ENCODE data around the gene C2orf80. TPM values are rescaled to one million over a fixed set of nuclear protein-coding genes. Genes with fewer than 3 reads are reported as not detected.

The C2orf80 gene
- total RNA-seq, 2 experiments from 2014 or later: not detected

DNA sequence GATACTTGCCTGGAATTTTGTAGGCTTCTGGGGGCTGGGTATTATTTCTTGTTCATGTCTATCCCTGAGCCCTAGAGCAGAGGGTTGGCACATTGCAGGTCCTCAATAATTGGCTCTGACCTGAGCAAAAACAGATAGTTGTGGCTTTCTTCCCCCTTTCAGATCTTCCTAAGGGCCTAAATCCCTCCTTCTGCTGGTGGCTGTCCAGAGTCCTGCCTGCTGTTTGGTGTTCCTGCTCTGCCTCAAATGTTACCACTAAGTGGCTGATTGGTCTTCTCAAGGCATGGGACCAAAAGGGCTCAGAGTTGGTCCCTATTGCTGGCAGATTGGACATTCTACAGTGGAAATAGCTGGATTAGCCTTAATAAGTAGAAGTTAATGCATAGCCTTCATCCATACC, 42.8 kb downstream of the C2orf80 start:
- Histone ChIP-seq H3K27ac (ENCODE audit: low read depth, low read length, poor library complexity, severe bottlenecking) (no peak overlapping the region), H3K4me1 (ENCODE audit: insufficient read depth, low read length, poor library complexity, severe bottlenecking) (no peaks in the 10 kb centered on the region), H3K79me2 (ENCODE audit: insufficient read depth, low read depth, low read length) (no peaks in the 10 kb centered on the region), H3K4me3 (ENCODE audit: low read depth, low read length, poor library complexity, severe bottlenecking) (no peak overlapping the region), H3K4me2 (ENCODE audit: low read length) (no peak overlapping the region), H3K9me3 (ENCODE audit: low read length) (no peaks in the 10 kb centered on the region), H3K36me3 (ENCODE audit: insufficient read depth, low read length) (no peaks in the 10 kb centered on the region), H2AFZ (ENCODE audit: low read length) (no peak overlapping the region), H4K20me1 (ENCODE audit: insufficient read depth, low read length) (no peaks in the 10 kb centered on the region), H3K9me2 (ENCODE audit: insufficient read depth, low read length) (no peaks in the 10 kb centered on the region)
- TF ChIP-seq, protein P1, sequence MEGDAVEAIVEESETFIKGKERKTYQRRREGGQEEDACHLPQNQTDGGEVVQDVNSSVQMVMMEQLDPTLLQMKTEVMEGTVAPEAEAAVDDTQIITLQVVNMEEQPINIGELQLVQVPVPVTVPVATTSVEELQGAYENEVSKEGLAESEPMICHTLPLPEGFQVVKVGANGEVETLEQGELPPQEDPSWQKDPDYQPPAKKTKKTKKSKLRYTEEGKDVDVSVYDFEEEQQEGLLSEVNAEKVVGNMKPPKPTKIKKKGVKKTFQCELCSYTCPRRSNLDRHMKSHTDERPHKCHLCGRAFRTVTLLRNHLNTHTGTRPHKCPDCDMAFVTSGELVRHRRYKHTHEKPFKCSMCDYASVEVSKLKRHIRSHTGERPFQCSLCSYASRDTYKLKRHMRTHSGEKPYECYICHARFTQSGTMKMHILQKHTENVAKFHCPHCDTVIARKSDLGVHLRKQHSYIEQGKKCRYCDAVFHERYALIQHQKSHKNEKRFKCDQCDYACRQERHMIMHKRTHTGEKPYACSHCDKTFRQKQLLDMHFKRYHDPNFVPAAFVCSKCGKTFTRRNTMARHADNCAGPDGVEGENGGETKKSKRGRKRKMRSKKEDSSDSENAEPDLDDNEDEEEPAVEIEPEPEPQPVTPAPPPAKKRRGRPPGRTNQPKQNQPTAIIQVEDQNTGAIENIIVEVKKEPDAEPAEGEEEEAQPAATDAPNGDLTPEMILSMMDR (conservative IDR thresholded peaks at IDR 0.05; ENCODE audit: low read length): no peak
- TF ChIP-seq EZH2phosphoT487 (IDR thresholded peaks at IDR 0.05; ENCODE audit: borderline replicate concordance, low read depth, low read length): no peak
- intact Hi-C loops (cut with micrococcal nuclease; ENCODE audit: unreplicated experiment): no loop called here
- ChIA-PET CTCF (ENCODE audit: unreplicated experiment) (no interaction called here), POLR2A (interaction anchor here (0.7 kb wide), 2 partner anchors 265 to 1447 kb away, joined by 3 read pairs; no protein-coding TSS in a partner anchor)
- no TSS peak for BruUV-seq (replicated peaks)
- no peak for DNase-seq (ENCODE audit: low spot score)

GRCh38 chr2:208146006-208146405, 43.8 kb downstream of the C2orf80 start, which contains the start of gene CRYGB:
CRYGB (minus strand) TSS chr2:208146158; CDS start chr2:208146120, 38 bp downstream.
- Histone ChIP-seq H4K20me1 (ENCODE audit: insufficient read depth, low read length) (no peaks in the 10 kb centered on the region), H3K9me2 (ENCODE audit: insufficient read depth, low read length) (no peaks in the 10 kb centered on the region), H3K27ac (ENCODE audit: low read depth, low read length, poor library complexity, severe bottlenecking) (no peak within 1 kb of the TSS), H3K4me3 (ENCODE audit: low read depth, low read length, poor library complexity, severe bottlenecking) (no peak within 1 kb of the TSS), H3K4me1 (ENCODE audit: insufficient read depth, low read length, poor library complexity, severe bottlenecking) (no peaks in the 10 kb centered on the region), H3K9me3 (ENCODE audit: low read length) (no peaks in the 10 kb centered on the region), H2AFZ (ENCODE audit: low read length) (no peak within 1 kb of the TSS), H3K36me3 (ENCODE audit: insufficient read depth, low read length) (no peaks in the 10 kb centered on the region), H3K79me2 (ENCODE audit: insufficient read depth, low read depth, low read length) (no peaks in the 10 kb centered on the region), H3K4me2 (ENCODE audit: low read length) (no peak within 1 kb of the TSS)
- ChIA-PET CTCF (ENCODE audit: unreplicated experiment) (no interaction called here), POLR2A (no interaction called here)
- no TSS peak for BruUV-seq (replicated peaks)
- intact Hi-C loops (cut with micrococcal nuclease; ENCODE audit: unreplicated experiment): no loop called here
- no peak for DNase-seq (ENCODE audit: low spot score)
- no peak for TF ChIP-seq EZH2phosphoT487 (IDR thresholded peaks at IDR 0.05; ENCODE audit: borderline replicate concordance, low read depth, low read length)
- TF ChIP-seq, protein P1 (conservative IDR thresholded peaks at IDR 0.05; ENCODE audit: low read length): no peak

GRCh38 chr2:208142925-208143799, 46.7 kb downstream of the C2orf80 start:
- no peaks in the 10 kb centered on the region for H3K36me3 ChIP-seq (ENCODE audit: insufficient read depth, low read length)
- CTCF ChIA-PET (ENCODE audit: unreplicated experiment): no interaction called here

More at GRCh38 chr2:208142925-208143799, 46.7 kb downstream of the C2orf80 start:
- H3K79me2 ChIP-seq (ENCODE audit: insufficient read depth, low read depth, low read length): no peaks in the 10 kb centered on the region
- TF ChIP-seq, protein P1 (conservative IDR thresholded peaks at IDR 0.05; ENCODE audit: low read length): no peak
- TF ChIP-seq EZH2phosphoT487 (IDR thresholded peaks at IDR 0.05; ENCODE audit: borderline replicate concordance, low read depth, low read length): no peak
- no peak overlapping the region for H3K27ac ChIP-seq (ENCODE audit: low read depth, low read length, poor library complexity, severe bottlenecking)
- POLR2A ChIA-PET: interaction anchor here (0.6 to 1.3 kb wide), 6 partner anchors 9 to 322 kb away, joined by 3 to 6 read pairs (median 3); no protein-coding TSS in a partner anchor
- no peaks in the 10 kb centered on the region for H4K20me1 ChIP-seq (ENCODE audit: insufficient read depth, low read length)
- no peaks in the 10 kb centered on the region for H3K4me1 ChIP-seq (ENCODE audit: insufficient read depth, low read length, poor library complexity, severe bottlenecking)
- H3K4me2 ChIP-seq (ENCODE audit: low read length): no peak overlapping the region
- no TSS peak for BruUV-seq (replicated peaks)
- H3K4me3 ChIP-seq (ENCODE audit: low read depth, low read length, poor library complexity, severe bottlenecking): no peak overlapping the region
- no peak overlapping the region for H2AFZ ChIP-seq (ENCODE audit: low read length)
- no peak for DNase-seq (ENCODE audit: low spot score)
- H3K9me2 ChIP-seq (ENCODE audit: insufficient read depth, low read length): no peaks in the 10 kb centered on the region
- intact Hi-C loops (cut with micrococcal nuclease; ENCODE audit: unreplicated experiment): no loop called here
- H3K9me3 ChIP-seq (ENCODE audit: low read length): no peaks in the 10 kb centered on the region
